Activated CD8-positive, alpha-beta T cell treated with anti-CD3 and anti-CD28 coated beads for 36 hours (primary cell): ENCODE data around the gene EIF2S3. TPM values are rescaled to one million over a fixed set of nuclear protein-coding genes. Genes with fewer than 3 reads are reported as not detected.

Experiments
- ATAC-seq: fragments of 200-7000 bp; cut with Tn5 transposase; one replicate; pipeline ENCODE4 v1.10.0; 2021; ENCODE audit warnings: mild to moderate bottlenecking, moderate library complexity
- CTCF ChIA-PET: fragments of 350-600 bp; sonication (Branson Sonifier 250); formaldehyde crosslinking; loops from one replicate; lab custom pipeline; 2021; ENCODE audit warnings: antibody characterized with exemption; lab: Charles Lee
- POLR2A ChIA-PET: fragments of 350-600 bp; sonication (Branson Sonifier 250); formaldehyde crosslinking; loops from one replicate; lab custom pipeline; 2021; ENCODE audit warnings: antibody characterized with exemption; lab: Charles Lee
- DNase-seq: peaks from one replicate; pipeline ENCODE4 v3.0.0-alpha.2; 2020
- H3K27ac Mint-ChIP-seq: one replicate; pipeline ENCODE4 v1.8.0; 2021; ENCODE audit warnings: mild to moderate bottlenecking, mixed read lengths
- H3K27me3 Mint-ChIP-seq: one replicate; pipeline ENCODE4 v1.8.0; 2021; ENCODE audit warnings: mixed read lengths
- H3K36me3 Mint-ChIP-seq: one replicate; pipeline ENCODE4 v1.8.0; 2021; ENCODE audit warnings: low read depth, mixed read lengths
- H3K4me1 Mint-ChIP-seq: one replicate; pipeline ENCODE4 v1.8.0; 2021; ENCODE audit warnings: low read depth, mixed read lengths
- H3K4me3 Mint-ChIP-seq: one replicate; pipeline ENCODE4 v1.8.0; 2021; ENCODE audit warnings: mild to moderate bottlenecking, moderate library complexity, mixed read lengths
- H3K9me3 Mint-ChIP-seq: one replicate; pipeline ENCODE4 v1.8.0; 2021; ENCODE audit warnings: mixed read lengths
- CTCF ChIP-seq: fragments of 200-600 bp; IDR thresholded peaks from one replicate; pipeline ENCODE4 v1.8.0; 2022; ENCODE audit warnings: antibody characterized with exemption, mild to moderate bottlenecking
- intact Hi-C: fragments of 100-400 bp; cut with micrococcal nuclease; formaldehyde crosslinking; loops from one replicate; pipeline ENCODE4 v1.10.0; 2022
- total RNA-seq, 2 experiments: library from RNA; stranded (reverse); gene quantifications; one replicate each; pipeline ENCODE4 v1.2.3, GENCODE V29; 2021

Gene EIF2S3
- total RNA-seq, 2 experiments from 2014 or later = 350 to 366 TPM

- DNase-seq = no peak
- peaks cover 18% of the 10 kb centered on the region for H3K4me1 Mint-ChIP-seq
- no peak overlapping the region for H3K27ac Mint-ChIP-seq
- no peaks in the 10 kb centered on the region for H3K9me3 Mint-ChIP-seq
- peaks cover 13% of the 10 kb centered on the region for H3K36me3 Mint-ChIP-seq
- no peak overlapping the region for H3K4me3 Mint-ChIP-seq
- no peaks in the 10 kb centered on the region for H3K27me3 Mint-ChIP-seq
- CTCF ChIA-PET = interaction anchor here (0.7 to 1.6 kb wide), 5 partner anchors 28 to 164 kb away, joined by 3 to 5 read pairs (median 3); partner anchors contain the start of gene EIF2S3
- no peak for ATAC-seq
- intact Hi-C loops = loop anchor here (5.0 kb wide), 2 partner anchors 70 to 160 kb away; no protein-coding TSS in a partner anchor
- POLR2A ChIA-PET = no interaction called here
- TF ChIP-seq CTCF = no peak
Measured at GRCh38 chrX:24082447-24082846, 27.7 kb downstream of the EIF2S3 start.

GRCh38 chrX:24085101-24085500 is 30.3 kb downstream of the EIF2S3 start:
- no peak for ATAC-seq
- CTCF ChIA-PET = no interaction called here
- Mint-ChIP-seq H3K27me3 (no peaks in the 10 kb centered on the region), H3K4me3 (no peak overlapping the region), H3K36me3 (no peaks in the 10 kb centered on the region), H3K4me1 (peaks cover 11% of the 10 kb centered on the region), H3K27ac (no peak overlapping the region), H3K9me3 (no peaks in the 10 kb centered on the region)
- no peak for DNase-seq
- POLR2A ChIA-PET = interaction anchor here (1.0 kb wide), 1 partner anchor 18 kb away, joined by 3 read pairs; no protein-coding TSS in a partner anchor
- no peak for TF ChIP-seq CTCF
- intact Hi-C loops = no loop called here

GRCh38 chrX:24090300-24091200 is 35.8 kb downstream of the EIF2S3 start:
- ChIA-PET CTCF (no interaction called here), POLR2A (no interaction called here)
- no peak for ATAC-seq
- H3K27ac Mint-ChIP-seq = no peak overlapping the region
- no peaks in the 10 kb centered on the region for H3K4me1 Mint-ChIP-seq
- H3K9me3 Mint-ChIP-seq = no peaks in the 10 kb centered on the region
- DNase-seq = no peak
- H3K36me3 Mint-ChIP-seq = no peaks in the 10 kb centered on the region
- no peaks in the 10 kb centered on the region for H3K27me3 Mint-ChIP-seq
- no peak overlapping the region for H3K4me3 Mint-ChIP-seq
- no peak for TF ChIP-seq CTCF
- intact Hi-C loops = no loop called here

- no peak for TF ChIP-seq CTCF
- POLR2A ChIA-PET = no interaction called here
- H3K27ac Mint-ChIP-seq = no peak overlapping the region
Measured at GRCh38 chrX:24093746-24094145, 39.0 kb downstream of the EIF2S3 start.

GRCh38 chrX:24097741-24098260 is 43.0 kb downstream of the EIF2S3 start:
- H3K4me1 Mint-ChIP-seq = peaks cover 9% of the 10 kb centered on the region
- DNase-seq = no peak
- ATAC-seq = no peak
- no peaks in the 10 kb centered on the region for H3K27me3 Mint-ChIP-seq
- ChIA-PET POLR2A (no interaction called here), CTCF (interaction anchor here (1.1 kb wide), 1 partner anchor 141 kb away, joined by 3 read pairs; no protein-coding TSS in a partner anchor)
- no peaks in the 10 kb centered on the region for H3K9me3 Mint-ChIP-seq
- H3K36me3 Mint-ChIP-seq = no peaks in the 10 kb centered on the region
- intact Hi-C loops = no loop called here
- no peak overlapping the region for H3K27ac Mint-ChIP-seq
- H3K4me3 Mint-ChIP-seq = no peak overlapping the region
- TF ChIP-seq CTCF = no peak

More at GRCh38 chrX:24093746-24094145, 39.0 kb downstream of the EIF2S3 start:
- CTCF ChIA-PET = no interaction called here
- intact Hi-C loops = no loop called here
- no peak overlapping the region for H3K4me3 Mint-ChIP-seq
- H3K27me3 Mint-ChIP-seq = no peaks in the 10 kb centered on the region
- no peaks in the 10 kb centered on the region for H3K36me3 Mint-ChIP-seq
- DNase-seq = no peak
- no peaks in the 10 kb centered on the region for H3K4me1 Mint-ChIP-seq
- H3K9me3 Mint-ChIP-seq = no peaks in the 10 kb centered on the region
- no peak for ATAC-seq
